ENCODE results near the gene AFAP1L2.
A peak's percentile ranks its signal among the peaks of the same experiment; 100 is the strongest.

The AFAP1L2 gene

GRCh38 chr10:114307731-114308130 is 96.6 kb downstream of the AFAP1L2 start:
- DNase-seq: no peak

- no peak for DNase-seq
Measured at GRCh38 chr10:114306116-114306973, 98.0 kb downstream of the AFAP1L2 start.

GRCh38 chr10:114305521-114305925 is 98.8 kb downstream of the AFAP1L2 start:
- DNase-seq: no peak

- DNase-seq: peak in 3 of 4 experiments; percentile 19 to 67 (median 19)
Measured at GRCh38 chr10:114304571-114305421, 99.5 kb downstream of the AFAP1L2 start.

GRCh38 chr10:114304017-114304570 is 100.2 kb downstream of the AFAP1L2 start:
- DNase-seq: peak; percentile 12 to 39 (median 24)

GRCh38 chr10:114303556-114303955 is 100.7 kb downstream of the AFAP1L2 start:
- DNase-seq: no peak

- DNase-seq: no peak
Measured at GRCh38 chr10:114301951-114302710, 102.2 kb downstream of the AFAP1L2 start.

GRCh38 chr10:114301177-114301576 is 103.1 kb downstream of the AFAP1L2 start:
- DNase-seq: no peak

GRCh38 chr10:114300036-114300645 is 104.2 kb downstream of the AFAP1L2 start:
- no peak for DNase-seq

- DNase-seq: no peak
Measured at GRCh38 chr10:114297136-114297705, 107.1 kb downstream of the AFAP1L2 start.

- DNase-seq: no peak
Measured at GRCh38 chr10:114295393-114295792, 108.9 kb downstream of the AFAP1L2 start.

GRCh38 chr10:114294549-114294948 is 109.8 kb downstream of the AFAP1L2 start:
- DNase-seq: no peak

GRCh38 chr10:114293075-114293474 is 111.2 kb downstream of the AFAP1L2 start:
- DNase-seq: no peak

GRCh38 chr10:114291516-114291915 is 112.8 kb downstream of the AFAP1L2 start:
- no peak for DNase-seq

- DNase-seq: no peak
Measured at GRCh38 chr10:114291076-114291475, 113.2 kb downstream of the AFAP1L2 start.

- DNase-seq: no peak
Measured at GRCh38 chr10:114290038-114290437, 114.3 kb downstream of the AFAP1L2 start.

GRCh38 chr10:114289096-114289436 is 115.2 kb downstream of the AFAP1L2 start:
- DNase-seq: no peak

- DNase-seq: no peak
Measured at GRCh38 chr10:114288424-114289095, 115.7 kb downstream of the AFAP1L2 start.

GRCh38 chr10:114286921-114287320 is 117.4 kb downstream of the AFAP1L2 start:
- no peak for DNase-seq

GRCh38 chr10:114285961-114286441 is 118.3 kb downstream of the AFAP1L2 start:
- DNase-seq: no peak

All from activated naive CD4-positive, alpha-beta T cell (primary cell).